ENCODE results near the gene SFT2D3.

Gene SFT2D3

GRCh38 chr2:127671557-127672302, 29.6 kb upstream of the SFT2D3 start:
- no peak overlapping the region for H3K27ac ChIP-seq
- POLR2A ChIA-PET (ENCODE audit: low non-redundant PET): no interaction called here
- no peak for TF ChIP-seq CTCF (conservative IDR thresholded peaks at IDR 0.05; ENCODE audit: low read depth)
- DNase-seq (ENCODE audit: low spot score): no peak
- CTCF ChIA-PET: no interaction called here

GRCh38 chr2:127672341-127673224, 28.7 kb upstream of the SFT2D3 start:
- TF ChIP-seq CTCF (conservative IDR thresholded peaks at IDR 0.05; ENCODE audit: low read depth): no peak
- no peak overlapping the region for H3K27ac ChIP-seq
- ChIA-PET CTCF (no interaction called here), POLR2A (ENCODE audit: low non-redundant PET) (no interaction called here)
- no peak for DNase-seq (ENCODE audit: low spot score)

GRCh38 chr2:127673291-127674069, 27.8 kb upstream of the SFT2D3 start:
- CTCF ChIA-PET: interaction anchor here (0.5 to 1.1 kb wide), 3 partner anchors 24 to 155 kb away, joined by 3 to 5 read pairs (median 3); no protein-coding TSS in a partner anchor
- no peak for DNase-seq (ENCODE audit: low spot score)
- no peak overlapping the region for H3K27ac ChIP-seq
- POLR2A ChIA-PET (ENCODE audit: low non-redundant PET): no interaction called here
- no peak for TF ChIP-seq CTCF (conservative IDR thresholded peaks at IDR 0.05; ENCODE audit: low read depth)

- DNase-seq (ENCODE audit: low spot score): peak; percentile 45
- no peak overlapping the region for H3K27ac ChIP-seq
- CTCF ChIA-PET: interaction anchor here (0.5 to 2.7 kb wide), 7 partner anchors 25 to 166 kb away, joined by 3 to 15 read pairs (median 4); no protein-coding TSS in a partner anchor
- POLR2A ChIA-PET (ENCODE audit: low non-redundant PET): no interaction called here
- TF ChIP-seq CTCF (conservative IDR thresholded peaks at IDR 0.05; ENCODE audit: low read depth): no peak
Measured at GRCh38 chr2:127674241-127675209, 26.8 kb upstream of the SFT2D3 start.

GRCh38 chr2:127675331-127676261, 25.7 kb upstream of the SFT2D3 start, which contains the start of gene LIMS2:
TSS of gene LIMS2 (minus strand) at chr2:127675530. CDS start at chr2:127675024, 506 bp downstream.
- peak; percentile 53 for DNase-seq (ENCODE audit: low spot score)
- ChIA-PET CTCF (interaction anchor here (0.5 to 2.7 kb wide), 7 partner anchors 21 to 591 kb away, joined by 3 to 15 read pairs (median 4); no protein-coding TSS in a partner anchor), POLR2A (ENCODE audit: low non-redundant PET) (no interaction called here)
- TF ChIP-seq CTCF (conservative IDR thresholded peaks at IDR 0.05; ENCODE audit: low read depth): no peak
- H3K27ac ChIP-seq: no peak within 1 kb of the TSS

Measured in RWPE1 (cell line).